ENCODE measurements around the gene GPR162.

GRCh38 chr12:6772331-6772695 is 49.3 kb upstream of the GPR162 start, which contains the start of gene LAG3:
- no peak for TF ChIP-seq CTCF (conservative IDR thresholded peaks at IDR 0.05; ENCODE audit: low read depth, low read length)
- TF ChIP-seq EZH2 (IDR thresholded peaks at IDR 0.05; ENCODE audit: borderline replicate concordance, low read depth, low read length, poor library complexity, severe bottlenecking) = no peak

All from A673 (cell line).